ENCODE measurements around the gene PAX2.

PAX2 gene

GRCh38 chr10:100713859-100714565 is 31.4 kb upstream of the PAX2 start:
- H3K27ac ChIP-seq (replicated peaks): no peak overlapping the region
- no peak overlapping the region for H3K4me3 ChIP-seq (replicated peaks; ENCODE audit: insufficient read depth, low read length)
- TF ChIP-seq CTCF (IDR thresholded peaks at IDR 0.05; ENCODE audit: insufficient read depth, low read length) (no peak), SPI1 (IDR thresholded peaks at IDR 0.05; ENCODE audit: borderline replicate concordance, low read depth) (no peak), POLR2AphosphoS5 (IDR thresholded peaks at IDR 0.05; ENCODE audit: low read depth) (no peak), REST (IDR thresholded peaks at IDR 0.05; ENCODE audit: insufficient replicate concordance, low read depth) (no peak), GABPA (IDR thresholded peaks at IDR 0.05; ENCODE audit: low read depth) (no peak)
- DNase-seq (ENCODE audit: low read depth in 1 of 2, low spot score in 1 of 2): no peak
- peaks cover 83% of the 10 kb centered on the region for H3K27me3 ChIP-seq (ENCODE audit: insufficient read depth, poor library complexity, severe bottlenecking)

GRCh38 chr10:100714566-100714950 is 30.8 kb upstream of the PAX2 start:
- peaks cover 78% of the 10 kb centered on the region for H3K27me3 ChIP-seq (ENCODE audit: insufficient read depth, poor library complexity, severe bottlenecking)
- no peak for TF ChIP-seq CTCF (IDR thresholded peaks at IDR 0.05; ENCODE audit: insufficient read depth, low read length)
- TF ChIP-seq GABPA (IDR thresholded peaks at IDR 0.05; ENCODE audit: low read depth): no peak
- TF ChIP-seq SPI1 (IDR thresholded peaks at IDR 0.05; ENCODE audit: borderline replicate concordance, low read depth): no peak
- TF ChIP-seq POLR2AphosphoS5 (IDR thresholded peaks at IDR 0.05; ENCODE audit: low read depth): no peak
- no peak for TF ChIP-seq REST (IDR thresholded peaks at IDR 0.05; ENCODE audit: insufficient replicate concordance, low read depth)
- H3K4me3 ChIP-seq (replicated peaks; ENCODE audit: insufficient read depth, low read length): no peak overlapping the region
- DNase-seq (ENCODE audit: low read depth in 1 of 2, low spot score in 1 of 2): no peak
- no peak overlapping the region for H3K27ac ChIP-seq (replicated peaks)

- peaks cover 73% of the 10 kb centered on the region for H3K27me3 ChIP-seq (ENCODE audit: insufficient read depth, poor library complexity, severe bottlenecking)
- H3K4me3 ChIP-seq (replicated peaks; ENCODE audit: insufficient read depth, low read length): no peak overlapping the region
- no peak for TF ChIP-seq SPI1 (IDR thresholded peaks at IDR 0.05; ENCODE audit: borderline replicate concordance, low read depth)
- no peak for TF ChIP-seq GABPA (IDR thresholded peaks at IDR 0.05; ENCODE audit: low read depth)
- no peak for TF ChIP-seq REST (IDR thresholded peaks at IDR 0.05; ENCODE audit: insufficient replicate concordance, low read depth)
- no peak for TF ChIP-seq POLR2AphosphoS5 (IDR thresholded peaks at IDR 0.05; ENCODE audit: low read depth)
- no peak for TF ChIP-seq CTCF (IDR thresholded peaks at IDR 0.05; ENCODE audit: insufficient read depth, low read length)
- DNase-seq (ENCODE audit: low read depth in 1 of 2, low spot score in 1 of 2): no peak
- H3K27ac ChIP-seq (replicated peaks): no peak overlapping the region
Observed at GRCh38 chr10:100715101-100715444, 30.3 kb upstream of the PAX2 start.
